Gastroesophageal sphincter (tissue), 4 donors: ENCODE results near the gene NOTCH4. TPM values are rescaled to one million over a fixed set of nuclear protein-coding genes. Genes with fewer than 3 reads are reported as not detected.
"Not testable (repeated sequence)": the region's sequence is repeated elsewhere in the genome, so short reads cannot be mapped to it uniquely, and the experiment has no call there.

Source experiments
- ATAC-seq: fragments of 150-250 bp; one replicate; pipeline ENCODE4 v1.9.1; 2016; ENCODE audit warnings: mild to moderate bottlenecking, moderate library complexity
- H3K27ac ChIP-seq, 4 donors: fragments of 200-600 bp; sonication (generic) in 3 of 4; 1 replicate in 3 of 4; 2 replicates in 1 of 4; pipeline ENCODE4 v1.5.1; 2016 to 2019
- H3K27me3 ChIP-seq: fragments of 200-600 bp; sonication (generic); one replicate; pipeline ENCODE4 v1.5.1; 2019
- H3K36me3 ChIP-seq, 2 donors: fragments of 200-600 bp; sonication (generic); one replicate each; pipeline ENCODE4 v1.5.1; 2019; ENCODE audit warnings: control low read depth in 1 of 2
- H3K4me1 ChIP-seq, 3 donors: fragments of 200-600 bp; sonication (generic); 1 replicate in 2 of 3; 2 replicates in 1 of 3; pipeline ENCODE4 v1.5.1; 2016 to 2019; ENCODE audit warnings: control low read depth in 2 of 3
- H3K4me3 ChIP-seq, 2 donors: fragments of 200-600 bp; sonication (generic); one replicate each; pipeline ENCODE4 v1.5.1; 2019; ENCODE audit warnings: mild to moderate bottlenecking in 1 of 2, moderate library complexity in 1 of 2
- H3K9me3 ChIP-seq, 3 donors: fragments of 200-600 bp; sonication (generic); one replicate each; pipeline ENCODE4 v1.5.1; 2017 to 2019; ENCODE audit warnings: control low read depth in 2 of 3
- CTCF ChIP-seq, 4 experiments: fragments of 200-600 bp in 2 of 4; fragments of 450-650 bp in 2 of 4; sonication (generic) in 1 of 4; IDR thresholded peaks; one replicate each; pipeline ENCODE4 v1.5.1; 2017 to 2019; ENCODE audit warnings: antibody characterized with exemption in 4 of 4, mild to moderate bottlenecking in 2 of 4, moderate library complexity in 2 of 4
- EP300 ChIP-seq: sonication (generic); formaldehyde crosslinking; IDR thresholded peaks from one replicate; pipeline ENCODE4 v1.6.1; 2017; ENCODE audit warnings: antibody characterized with exemption, mild to moderate bottlenecking
- POLR2A ChIP-seq, 2 donors: fragments of 450-650 bp; IDR thresholded peaks; one replicate each; pipeline ENCODE4 v1.6.1; 2017; ENCODE audit warnings: antibody characterized with exemption in 2 of 2, mild to moderate bottlenecking in 2 of 2, moderate library complexity in 1 of 2
- POLR2AphosphoS5 ChIP-seq: sonication (generic); formaldehyde crosslinking; IDR thresholded peaks from one replicate; pipeline ENCODE4 v1.6.1; 2017; ENCODE audit warnings: antibody characterized with exemption
- WGBS, 2 donors: methylation state at CpG; one replicate each; pipeline ENCODE4 v1.1.5; 2018; ENCODE audit warnings: low coverage in 1 of 2; 5-methylcytosine and 5-hydroxymethylcytosine counted together
- total RNA-seq, 4 donors: library from RNA; depleted of rRNA; stranded (reverse); fragments of >200 nt; gene quantifications; one replicate each; pipeline ENCODE4 v1.1.0, GENCODE V29; 2016

NOTCH4 gene
- total RNA-seq, 4 donors from 2014 or later, result 10.9 to 26.0 (median 13.2) TPM

DNA sequence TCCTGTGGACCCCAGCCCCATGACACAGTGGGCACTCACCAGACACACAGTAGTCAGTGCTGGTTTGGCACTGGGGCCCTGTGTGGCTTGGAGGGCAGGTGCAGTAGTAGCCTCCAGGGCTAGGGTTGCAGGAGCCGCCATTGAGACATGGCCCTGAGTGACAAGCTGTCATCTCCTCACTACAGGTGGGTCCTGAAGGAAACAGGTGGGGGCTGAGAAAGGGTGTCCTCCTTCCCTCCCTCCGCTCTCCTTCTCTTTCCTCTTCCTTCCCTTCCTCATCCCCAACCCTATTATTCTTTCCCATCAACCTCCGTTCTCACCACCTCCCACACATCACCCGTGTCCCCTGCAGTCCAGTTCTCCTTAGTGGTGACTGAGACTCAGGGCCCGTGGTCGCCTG is 10.2 kb downstream of the NOTCH4 start:
- WGBS, 2 donors, result 82% methylated on average over 6 of the region's 6 CpGs; no CpG with 5 or more reads in 1 of the 2 donors
- Histone ChIP-seq H3K27me3 (no peaks in the 10 kb centered on the region), H3K36me3 (no peaks in the 10 kb centered on the region), H3K9me3 (no peaks in the 10 kb centered on the region), H3K27ac (no peak overlapping the region), H3K4me3 (no peak overlapping the region), H3K4me1 (no peaks in the 10 kb centered on the region)
- TF ChIP-seq EP300, result no peak
- TF ChIP-seq POLR2AphosphoS5, result no peak
- no peak for TF ChIP-seq POLR2A (IDR thresholded peaks at IDR 0.05)
- no peak for TF ChIP-seq CTCF (IDR thresholded peaks at IDR 0.05)
- no peak for ATAC-seq

- Histone ChIP-seq H3K9me3 (no peaks in the 10 kb centered on the region), H3K4me3 (no peak overlapping the region), H3K27ac (no peak overlapping the region), H3K27me3 (no peaks in the 10 kb centered on the region), H3K36me3 (no peaks in the 10 kb centered on the region), H3K4me1 (no peaks in the 10 kb centered on the region)
- WGBS, 2 donors, result 71 to 74% methylated on average over 4 to 6 of the region's 12 CpGs
- no peak for ATAC-seq
- TF ChIP-seq POLR2AphosphoS5 (no peak), POLR2A (IDR thresholded peaks at IDR 0.05) (no peak), CTCF (IDR thresholded peaks at IDR 0.05) (no peak), EP300 (no peak)
Observed at GRCh38 chr6:32212076-32212760, 11.6 kb downstream of the NOTCH4 start.

- H3K4me1 ChIP-seq, H3K36me3 ChIP-seq: not testable (repeated sequence)
Observed at GRCh38 chr6:32211432-32211831, 12.4 kb downstream of the NOTCH4 start.

GRCh38 chr6:32210191-32210601 is 13.7 kb downstream of the NOTCH4 start:
- Histone ChIP-seq H3K36me3 (no peaks in the 10 kb centered on the region), H3K27ac (no peak overlapping the region), H3K4me1 (no peaks in the 10 kb centered on the region), H3K27me3 (no peaks in the 10 kb centered on the region), H3K4me3 (no peak overlapping the region), H3K9me3 (no peaks in the 10 kb centered on the region)
- ATAC-seq, result no peak
- TF ChIP-seq CTCF (IDR thresholded peaks at IDR 0.05) (no peak), POLR2A (IDR thresholded peaks at IDR 0.05) (no peak), POLR2AphosphoS5 (no peak), EP300 (no peak)
- WGBS, 2 donors, result 76 to 90% methylated on average over 3 to 4 of the region's 5 CpGs

More at GRCh38 chr6:32211432-32211831, 12.4 kb downstream of the NOTCH4 start:
- not testable (repeated sequence) for H3K4me3 ChIP-seq, H3K27ac ChIP-seq, H3K27me3 ChIP-seq, ATAC-seq, H3K9me3 ChIP-seq
- WGBS, 2 donors, result 77 to 86% methylated on average over 3 to 4 of the region's 4 CpGs

- Histone ChIP-seq H3K4me1 (no peaks in the 10 kb centered on the region), H3K36me3 (no peaks in the 10 kb centered on the region), H3K27ac (no peak overlapping the region), H3K9me3 (no peaks in the 10 kb centered on the region), H3K27me3 (peaks cover 2% of the 10 kb centered on the region), H3K4me3 (no peak overlapping the region)
- TF ChIP-seq CTCF (IDR thresholded peaks at IDR 0.05) (no peak), POLR2A (IDR thresholded peaks at IDR 0.05) (no peak), EP300 (no peak), POLR2AphosphoS5 (no peak)
- 80 to 86% methylated on average over 1 of the region's 1 CpG for WGBS, 2 donors
- no peak for ATAC-seq
Observed at GRCh38 chr6:32208996-32209395, 14.9 kb downstream of the NOTCH4 start.
